Brain pericyte (primary cell): ENCODE data around the gene DIAPH2.
"Not testable (repeated sequence)": the region's sequence is repeated elsewhere in the genome, so short reads cannot be mapped to it uniquely, and the experiment has no call there.

Experiments
- DNase-seq: peaks from one replicate; pipeline ENCODE4 v3.0.0-alpha.2; 2012; ENCODE audit warnings: low read depth, low spot score

Gene DIAPH2

DNA sequence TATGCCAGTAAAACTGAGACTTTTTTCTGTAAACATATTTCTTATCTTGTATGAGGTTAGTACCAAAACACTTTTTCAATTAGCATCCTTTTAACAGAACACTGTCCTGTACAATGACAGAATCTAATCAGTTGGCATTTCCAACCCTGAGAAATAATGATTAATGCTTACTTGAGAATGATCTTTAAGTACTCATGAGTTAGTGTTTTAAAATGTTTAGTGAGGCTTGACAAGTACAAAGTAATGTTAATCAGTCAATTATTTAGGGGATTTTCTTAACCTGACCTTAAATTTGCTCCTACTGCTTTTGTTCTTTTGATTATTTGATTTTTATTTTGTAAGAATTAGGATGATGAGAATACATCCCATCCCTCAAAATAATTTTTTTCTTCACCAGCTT lies 695.6 kb downstream of the DIAPH2 start:
- DNase-seq: no peak

DNA sequence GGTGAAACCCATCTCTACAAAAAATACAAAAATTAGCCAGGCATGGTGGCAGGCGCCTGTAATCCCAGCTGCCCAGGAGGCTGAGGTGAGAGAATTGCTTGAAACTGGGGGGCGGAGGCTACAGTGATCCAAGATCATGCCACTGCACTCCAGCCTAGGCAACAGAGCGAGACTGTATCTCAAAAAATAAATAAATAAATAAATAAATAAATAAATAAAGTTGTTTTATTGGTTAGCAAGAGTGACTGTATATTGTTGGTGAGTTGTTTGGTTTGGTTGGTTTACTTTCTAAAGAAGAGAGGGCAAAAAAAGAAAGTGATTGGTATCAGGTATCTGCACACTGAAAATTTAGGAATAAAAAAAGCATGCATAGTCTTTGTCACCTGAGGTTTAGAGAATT lies 700.0 kb downstream of the DIAPH2 start:
- DNase-seq: no peak

GRCh38 chrX:97387004-97387403 lies 702.4 kb downstream of the DIAPH2 start:
- no peak for DNase-seq

DNA sequence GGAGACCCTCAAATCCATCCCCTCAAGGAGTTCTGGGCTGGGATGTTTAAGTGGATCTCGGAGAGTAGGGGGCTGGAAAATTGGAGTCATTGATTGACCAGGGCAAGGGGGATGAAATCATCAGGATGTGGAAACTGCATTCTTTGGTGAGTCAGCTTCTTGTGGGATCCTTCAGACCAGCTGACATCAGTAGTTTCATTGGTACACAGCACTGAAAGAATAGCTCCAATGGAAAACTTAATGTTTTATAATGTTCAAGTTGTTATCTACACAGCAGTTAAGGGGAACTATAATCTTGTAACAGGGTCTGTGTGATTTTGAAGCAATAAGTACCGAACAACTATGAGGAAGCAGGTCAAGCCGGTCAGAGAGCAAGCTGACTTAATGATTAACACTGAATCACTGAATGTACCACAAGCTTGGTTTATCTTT lies 705.1 kb downstream of the DIAPH2 start:
- DNase-seq: no peak

DNA sequence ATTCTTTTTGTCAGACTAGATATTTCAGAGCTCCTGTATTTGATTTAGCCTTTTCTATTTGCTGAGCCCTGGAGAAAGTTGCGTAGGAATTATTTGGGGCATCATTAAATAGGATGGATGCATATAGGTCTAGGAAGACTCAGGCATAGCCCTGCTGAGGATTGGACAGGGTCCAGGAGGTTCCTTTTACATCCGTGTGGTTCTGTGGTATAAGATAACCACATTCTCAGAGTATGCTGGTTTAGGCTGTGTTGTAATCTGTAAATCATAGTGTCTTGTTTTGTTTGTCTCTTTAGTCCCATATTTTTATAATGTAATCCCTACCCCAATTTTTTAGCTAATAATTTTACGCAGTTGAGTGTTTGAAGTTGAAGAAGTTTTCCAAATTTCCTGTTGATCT lies 712.7 kb downstream of the DIAPH2 start:
- no peak for DNase-seq

- no peak for DNase-seq
Measured at GRCh38 chrX:97398030-97398551, 713.4 kb downstream of the DIAPH2 start.

GRCh38 chrX:97399400-97399799 lies 714.8 kb downstream of the DIAPH2 start:
- no peak for DNase-seq

DNA sequence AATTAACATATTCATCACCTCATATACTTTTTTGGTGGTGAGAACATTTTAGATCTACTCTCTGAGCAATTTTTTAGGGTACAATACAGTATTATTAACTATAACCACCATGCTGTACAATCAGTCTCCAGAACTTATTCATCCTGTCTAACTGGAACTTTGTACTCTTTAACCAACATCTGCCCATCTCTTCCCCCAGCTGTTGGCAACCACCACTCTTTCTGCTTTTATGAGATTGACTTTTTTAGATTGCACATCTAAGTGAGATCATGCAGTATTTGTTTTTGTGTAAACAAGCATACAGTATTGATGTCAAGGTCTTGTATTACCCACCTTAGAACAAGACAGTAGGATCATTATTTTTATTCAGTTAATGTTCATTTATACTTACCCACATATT lies 715.9 kb downstream of the DIAPH2 start:
- DNase-seq: no peak

- DNase-seq: no peak
Measured at GRCh38 chrX:97401154-97401553, 716.5 kb downstream of the DIAPH2 start.

- DNase-seq: no peak
Measured at GRCh38 chrX:97401586-97402136, 717.0 kb downstream of the DIAPH2 start.

- no peak for DNase-seq
Measured at GRCh38 chrX:97402333-97402732, 717.7 kb downstream of the DIAPH2 start.

DNA sequence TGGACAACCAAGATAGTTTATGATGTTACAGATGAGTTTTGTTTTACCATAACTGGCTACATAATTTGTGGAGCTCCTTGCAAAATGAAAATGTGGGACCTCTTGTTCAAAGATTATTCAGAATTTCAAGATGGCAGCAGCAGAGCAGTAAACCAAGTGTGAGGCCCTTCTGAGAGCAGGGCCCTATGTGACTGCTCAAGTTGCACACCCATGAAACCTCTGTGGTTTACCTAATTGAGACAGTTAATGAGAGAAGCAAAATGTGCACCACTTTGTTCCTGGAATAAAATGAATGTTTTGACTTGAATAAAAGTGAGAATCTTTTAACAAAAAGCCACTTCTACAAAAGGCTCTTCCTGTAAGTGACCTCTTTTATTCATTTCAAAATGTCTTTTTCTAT lies 718.3 kb downstream of the DIAPH2 start:
- no peak for DNase-seq

DNA sequence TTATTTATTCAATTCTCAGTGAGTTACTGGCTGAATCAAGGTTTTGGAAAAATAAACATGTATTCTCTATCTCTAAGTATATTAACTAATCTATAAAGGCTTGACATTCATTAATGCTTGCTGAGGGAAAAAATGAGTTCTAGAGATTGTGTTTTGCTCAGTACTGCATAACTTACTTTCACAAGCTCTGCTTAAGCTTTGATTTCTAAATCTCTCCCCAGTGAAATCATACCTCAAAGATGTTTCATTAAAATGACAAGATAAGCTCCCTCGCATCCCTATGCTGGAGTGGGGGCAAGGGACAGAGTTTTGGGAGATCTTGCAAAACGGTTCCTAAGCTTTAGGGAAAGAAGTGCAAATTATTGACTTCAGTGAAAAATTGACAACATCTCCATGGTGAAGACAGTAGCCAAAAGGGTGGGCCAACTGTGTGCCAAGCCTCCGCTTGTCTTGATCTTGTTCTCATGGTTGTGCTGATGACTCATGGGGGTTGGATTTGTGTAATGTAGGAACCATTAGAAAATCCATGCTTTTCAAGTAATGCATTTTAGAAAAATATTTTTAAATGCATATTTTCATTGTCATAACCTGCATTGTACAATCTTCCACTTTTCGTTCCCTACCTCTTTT lies 720.5 kb downstream of the DIAPH2 start:
- DNase-seq: no peak

DNA sequence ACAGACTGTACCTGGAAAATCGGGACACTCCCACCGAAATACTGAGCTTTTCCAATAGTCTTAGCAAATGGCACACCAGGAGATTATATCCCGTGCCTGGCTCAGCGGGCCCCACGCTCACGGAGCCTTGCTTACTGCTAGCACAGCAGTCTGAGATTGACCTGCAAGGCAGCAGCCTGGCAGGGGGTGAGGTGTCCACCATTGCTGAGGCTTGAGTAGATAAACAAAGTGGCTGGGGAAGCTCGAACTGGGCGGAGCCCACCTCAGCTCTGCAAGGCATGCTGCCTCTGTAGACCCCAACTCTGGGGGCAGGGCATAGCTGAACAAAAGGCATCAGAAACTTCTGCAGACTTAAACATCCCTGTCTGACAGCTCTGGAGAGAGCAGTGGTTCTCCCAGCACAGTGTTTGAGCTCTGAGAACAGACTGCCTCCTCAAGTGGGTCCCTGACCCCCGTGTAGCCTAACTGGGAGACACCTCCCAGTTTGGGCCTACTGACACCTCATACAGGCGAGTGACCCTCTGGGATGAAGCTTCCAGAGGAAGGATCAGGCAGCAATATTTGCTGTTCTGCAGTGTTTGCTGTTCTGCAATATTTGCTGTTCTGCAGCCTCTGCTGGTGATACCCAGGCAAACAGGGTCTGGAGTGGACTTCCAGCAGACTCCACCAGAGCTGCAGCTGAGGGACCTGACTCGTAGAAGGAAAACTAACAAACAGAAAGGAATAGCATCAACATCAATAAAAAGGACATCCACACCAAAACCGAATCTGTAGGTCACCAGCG lies 725.2 kb downstream of the DIAPH2 start:
- not testable (repeated sequence) for DNase-seq

DNA sequence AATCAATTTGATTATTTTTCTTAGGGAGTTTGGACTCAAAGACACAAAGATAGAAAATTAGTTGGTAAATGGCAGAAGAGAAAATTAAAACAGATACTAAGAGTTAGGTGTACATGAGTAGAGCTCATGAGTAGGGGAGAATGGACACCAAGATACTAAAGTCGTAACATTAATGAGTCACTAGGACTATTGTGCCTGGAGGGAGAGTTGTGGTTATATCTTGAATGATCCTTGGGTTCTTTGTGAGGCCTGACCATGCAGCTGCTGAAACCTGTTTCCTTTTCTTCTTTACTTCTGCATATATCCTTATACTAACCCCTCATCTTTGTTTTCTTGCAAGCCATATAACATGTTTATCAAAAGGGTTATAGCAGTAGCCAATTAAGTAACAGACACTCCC lies 731.8 kb downstream of the DIAPH2 start:
- no peak for DNase-seq

DNA sequence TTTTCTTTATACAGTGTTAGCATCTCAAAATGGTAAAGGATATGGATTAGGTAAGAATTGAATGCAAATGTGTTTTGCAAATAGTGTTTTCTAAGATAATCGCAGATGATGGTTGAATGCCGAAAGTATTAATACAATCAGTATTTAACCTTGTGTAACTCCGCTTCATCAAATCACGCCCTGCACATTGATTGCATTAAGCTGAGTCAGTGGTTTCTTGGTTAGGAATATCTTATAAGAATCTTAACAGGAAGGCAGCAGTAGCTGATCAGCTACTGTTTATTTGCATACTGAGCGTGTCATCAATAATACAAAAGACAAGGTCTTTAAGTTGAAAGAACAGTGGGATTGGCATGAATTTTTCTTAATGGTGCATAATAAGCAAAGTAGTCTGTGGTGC lies 744.5 kb downstream of the DIAPH2 start:
- no peak for DNase-seq

- DNase-seq: no peak
Measured at GRCh38 chrX:97431281-97431680, 746.6 kb downstream of the DIAPH2 start.

- DNase-seq: no peak
Measured at GRCh38 chrX:97446298-97446882, 761.7 kb downstream of the DIAPH2 start.

DNA sequence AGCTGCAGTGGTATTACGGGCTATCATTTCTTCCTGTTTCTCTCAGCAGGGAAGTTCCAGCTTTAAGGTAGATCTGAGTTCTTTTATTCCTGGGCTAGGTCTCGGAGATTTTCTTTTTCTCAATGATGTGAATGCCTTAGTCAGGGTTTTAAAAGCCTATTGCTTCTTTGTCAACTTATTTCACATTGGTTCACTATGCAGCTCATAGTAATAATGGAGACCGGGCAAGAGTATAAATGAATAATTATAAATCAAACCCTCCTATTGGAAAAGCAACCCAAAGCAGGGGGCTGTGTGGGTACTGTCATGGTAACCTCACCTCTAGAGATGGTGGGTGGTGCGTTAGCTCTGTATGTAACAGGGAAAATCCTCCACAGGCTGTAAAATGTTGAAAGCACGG lies 762.7 kb downstream of the DIAPH2 start:
- no peak for DNase-seq

DNA sequence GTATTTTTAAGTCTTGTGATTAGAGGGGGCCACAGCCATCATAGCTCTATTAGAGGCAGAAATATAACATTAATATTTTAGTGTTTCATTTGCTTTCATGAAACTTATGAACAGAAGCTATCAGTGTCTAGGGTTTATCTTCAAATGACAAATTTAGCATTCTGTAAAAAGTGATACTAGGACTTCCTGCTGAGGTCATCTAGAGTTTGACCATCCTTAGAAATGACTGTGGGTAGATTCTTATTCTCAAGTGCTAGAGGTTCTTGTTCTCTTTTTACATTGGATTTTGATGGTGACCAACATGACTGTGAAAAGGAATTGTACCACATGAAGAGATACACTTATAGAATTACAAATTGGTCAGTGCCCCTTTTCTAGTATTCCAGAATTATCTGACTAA lies 767.6 kb downstream of the DIAPH2 start:
- DNase-seq: no peak

GRCh38 chrX:97461763-97462162 lies 777.1 kb downstream of the DIAPH2 start:
- DNase-seq: no peak

DNA sequence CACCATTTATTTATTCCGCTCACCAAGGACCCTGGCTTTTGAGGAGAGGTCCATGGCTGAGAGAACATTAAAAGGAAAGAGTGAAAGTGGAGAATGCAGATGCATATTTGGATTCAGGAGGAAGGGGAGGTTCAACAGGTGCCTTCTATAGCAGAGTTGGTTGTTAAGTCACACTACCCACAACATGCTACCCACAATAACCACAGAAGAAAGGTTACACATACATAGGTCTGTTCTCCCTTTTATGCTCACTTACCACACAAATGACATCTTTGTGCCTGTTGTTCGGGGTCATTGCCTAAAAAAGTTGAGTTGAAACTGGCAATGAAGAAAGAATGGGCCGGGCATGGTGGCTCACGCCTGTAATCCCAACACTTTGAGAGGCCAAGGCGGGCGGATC lies 786.4 kb downstream of the DIAPH2 start:
- DNase-seq: no peak

DNA sequence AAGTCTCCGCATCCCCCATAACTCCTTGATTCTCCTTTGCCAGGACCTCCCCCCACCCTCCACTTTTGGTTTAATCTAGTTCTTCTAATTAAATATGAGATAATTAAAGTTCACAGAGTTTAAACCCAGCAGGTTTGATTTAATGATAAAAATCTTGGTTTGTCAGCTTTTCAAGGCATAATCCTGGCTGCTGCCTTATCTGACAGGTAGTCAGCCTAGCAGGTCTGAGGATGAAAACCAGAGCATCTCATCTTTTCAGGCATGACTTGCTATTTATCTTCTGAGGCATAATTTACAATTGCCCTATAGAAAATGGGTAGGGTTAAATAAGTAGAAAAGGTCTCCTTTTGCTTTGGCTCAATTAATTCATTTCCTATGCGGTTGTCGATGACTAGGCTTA lies 790.3 kb downstream of the DIAPH2 start:
- no peak for DNase-seq
